Stimulated activated CD4-positive, alpha-beta T cell treated with anti-CD3 and anti-CD28 coated beads, Interleukin-2, amount 100 ng/mL, for 4 hours (primary cell): ENCODE measurements around the gene MYH10.

Source experiments
- DNase-seq: peaks from one replicate; pipeline ENCODE4 v3.0.0-alpha.2; 2020; ENCODE audit warnings: low read depth

MYH10 gene

GRCh38 chr17:8609910-8610309 lies 20.6 kb downstream of the MYH10 start:
- DNase-seq, result no peak

DNA sequence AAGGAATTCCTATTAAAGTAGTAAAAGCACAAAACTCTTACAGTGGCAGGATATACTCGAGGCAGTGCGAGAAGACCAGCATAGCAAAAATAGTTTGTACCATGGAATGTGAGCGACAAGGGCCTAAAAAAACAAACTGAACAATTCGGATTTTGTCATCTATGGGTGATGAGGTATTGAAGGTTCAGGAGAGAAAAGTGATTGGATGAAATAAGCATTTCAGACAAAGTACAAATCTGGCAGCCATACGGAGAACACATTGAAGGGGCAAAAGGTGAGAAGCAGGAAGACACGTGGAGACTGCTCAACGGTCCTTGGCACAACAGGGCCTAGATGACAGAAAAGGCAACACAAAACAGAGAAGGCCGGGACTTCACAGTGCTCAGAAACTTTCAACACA lies 22.5 kb downstream of the MYH10 start:
- no peak for DNase-seq

DNA sequence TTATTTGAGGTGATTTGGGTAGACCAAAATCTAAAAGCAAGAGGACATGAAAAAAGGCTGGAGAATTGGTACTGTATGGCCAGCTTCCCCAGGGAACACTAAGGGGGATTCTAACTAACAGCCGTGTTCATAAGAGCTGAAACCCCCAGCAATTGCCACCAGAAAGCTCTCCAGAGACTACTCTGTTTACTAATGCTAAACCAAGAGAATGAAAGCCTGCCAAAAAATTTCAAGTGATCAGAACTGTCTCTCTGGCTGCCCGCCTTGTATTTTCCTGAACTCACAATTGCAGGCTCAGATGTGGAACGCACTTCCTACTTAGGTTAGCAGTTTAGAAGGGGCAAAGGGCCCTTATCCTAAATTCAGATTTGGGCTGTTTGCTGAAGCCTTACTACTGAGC lies 24.1 kb downstream of the MYH10 start:
- no peak for DNase-seq

DNA sequence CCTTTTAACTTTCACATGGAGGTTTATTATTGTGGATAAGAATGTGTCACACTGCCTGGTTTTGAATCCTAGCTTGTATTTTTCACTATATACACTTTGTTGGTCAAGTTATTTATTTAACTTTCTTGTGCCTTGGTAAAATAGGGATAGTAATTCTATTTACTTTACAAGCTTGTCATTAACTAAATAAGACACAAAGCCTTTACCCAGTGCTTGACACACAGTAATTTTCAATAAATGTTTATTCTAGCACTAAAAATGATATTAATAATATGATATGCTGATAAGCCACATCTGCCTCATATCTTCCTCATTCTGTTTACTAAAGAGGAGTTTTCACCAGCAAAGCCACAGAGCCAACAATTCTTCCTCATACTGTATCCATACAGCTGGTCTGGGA lies 27.8 kb downstream of the MYH10 start:
- DNase-seq, result no peak

DNA sequence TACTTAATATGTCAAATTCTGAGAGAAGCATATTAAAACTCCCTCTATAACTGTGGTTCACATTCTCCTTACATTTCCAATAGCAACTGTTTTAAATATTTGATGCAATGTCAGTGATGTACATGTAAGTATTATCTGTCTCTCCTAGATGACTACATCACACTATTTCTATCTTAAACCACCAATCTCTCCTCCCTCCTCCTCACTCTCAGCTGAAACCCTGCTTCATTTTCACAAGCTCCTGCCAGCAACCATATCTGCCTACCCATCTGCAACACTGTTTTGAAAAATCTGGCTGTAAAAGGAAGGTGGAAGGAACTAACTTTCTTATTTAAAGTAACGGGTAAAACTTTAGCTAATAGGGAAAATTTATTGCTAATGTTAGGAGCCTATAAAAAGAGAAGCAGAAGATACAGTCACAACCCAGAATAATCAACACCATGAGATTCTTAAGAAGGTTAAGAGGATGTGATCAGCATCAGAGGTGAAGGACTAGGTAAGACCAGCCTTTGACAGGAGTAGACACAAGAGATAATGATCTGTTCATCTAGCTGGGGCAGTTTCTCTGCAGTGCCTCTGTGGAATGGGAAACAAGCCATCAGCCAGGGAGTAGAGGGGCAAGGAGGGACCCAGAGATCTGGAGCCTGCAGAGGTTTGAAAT lies 31.0 kb downstream of the MYH10 start:
- DNase-seq, result no peak

- DNase-seq, result no peak
These were observed 31.6 kb downstream of the MYH10 start for GRCh38 chr17:8598913-8599312.

- DNase-seq, result no peak
These were observed 36.7 kb downstream of the MYH10 start for GRCh38 chr17:8593830-8594229.

GRCh38 chr17:8593276-8593675 lies 37.2 kb downstream of the MYH10 start:
- no peak for DNase-seq

DNA sequence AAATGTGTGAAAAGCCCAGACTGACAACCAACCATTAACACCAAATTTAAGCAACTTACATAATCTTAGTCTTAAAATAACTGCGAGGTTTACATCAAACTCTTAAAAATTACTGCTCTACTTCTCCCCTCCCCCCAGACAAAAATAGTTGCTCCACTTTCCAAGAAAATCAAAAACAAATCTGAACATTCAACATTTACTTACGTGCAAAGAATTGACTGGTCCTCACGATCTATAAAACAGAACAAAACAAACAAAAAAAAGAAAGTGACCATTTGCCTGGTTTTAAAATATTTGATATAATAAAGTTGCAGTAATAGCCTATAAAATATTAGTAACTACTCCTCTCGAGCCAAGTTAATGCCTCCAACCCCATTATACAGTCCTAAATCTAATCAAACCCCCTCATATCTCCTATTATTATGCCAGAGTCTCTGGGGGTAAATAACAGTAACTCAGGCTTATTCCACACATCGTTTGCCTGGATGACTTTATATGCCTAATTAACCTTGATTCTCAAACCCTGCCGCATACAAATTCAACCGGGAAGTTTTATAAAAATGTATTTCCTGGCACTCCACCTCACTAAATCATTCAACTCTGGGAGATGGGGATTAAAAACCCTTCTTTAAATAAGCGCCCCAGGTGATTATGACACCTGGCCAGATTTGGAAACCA lies 41.5 kb downstream of the MYH10 start:
- no peak for DNase-seq

DNA sequence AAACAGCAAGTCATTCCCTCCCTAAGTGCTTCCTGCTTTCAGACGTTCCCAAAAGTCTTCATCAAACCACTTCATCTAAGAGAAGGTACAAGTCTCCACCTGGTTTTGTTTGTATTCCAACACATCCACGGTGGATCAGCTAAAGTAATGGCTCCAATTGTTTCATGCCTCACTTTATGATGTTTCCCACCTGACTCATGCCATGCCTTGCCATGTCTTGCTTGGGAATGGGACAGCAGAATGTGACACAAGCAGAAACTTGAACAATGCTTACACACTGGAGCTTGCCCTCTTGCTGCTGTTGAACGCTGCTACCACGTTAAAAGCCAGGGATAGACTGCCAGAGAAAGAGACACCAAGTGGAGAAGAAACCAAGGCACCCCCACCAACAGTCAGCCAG lies 43.8 kb downstream of the MYH10 start:
- no peak for DNase-seq

DNA sequence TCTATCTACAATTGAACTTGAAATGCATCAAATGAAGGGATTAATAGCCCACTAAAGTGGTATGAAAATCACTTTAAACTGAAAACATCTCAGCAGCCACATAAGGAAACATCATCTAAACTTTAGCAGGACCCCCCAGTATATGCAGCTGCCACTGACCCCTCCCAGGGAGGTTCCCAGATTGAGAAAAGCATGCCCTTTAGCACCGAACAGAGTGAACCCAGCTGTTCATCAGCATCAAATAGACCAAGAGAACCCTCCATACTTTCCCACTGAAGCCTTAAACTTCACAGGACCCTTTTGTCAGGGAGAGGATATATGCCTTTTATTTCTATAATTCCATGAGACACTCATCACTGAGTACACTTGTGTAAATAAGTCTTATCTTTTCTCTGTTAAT lies 44.6 kb downstream of the MYH10 start:
- no peak for DNase-seq

DNA sequence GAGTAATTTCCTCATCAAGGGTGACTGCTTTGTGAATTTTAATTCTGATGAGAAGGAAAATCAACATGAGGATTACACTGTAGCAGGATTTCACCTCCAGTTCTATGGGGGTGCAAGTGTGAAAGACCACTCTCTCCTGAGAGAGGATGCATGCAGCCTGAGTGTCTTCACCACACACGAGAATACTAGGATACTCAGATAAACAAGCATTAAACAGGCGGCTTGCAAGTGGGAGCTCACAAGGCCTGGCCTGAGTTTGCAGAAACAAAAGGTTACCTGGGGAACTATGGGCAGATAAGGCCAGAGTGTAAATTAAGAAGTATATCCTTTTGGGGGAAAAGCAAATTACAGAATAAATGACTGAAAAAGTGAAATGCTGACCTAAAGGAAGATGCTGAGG lies 46.6 kb downstream of the MYH10 start:
- no peak for DNase-seq

GRCh38 chr17:8580952-8581658 lies 49.4 kb downstream of the MYH10 start:
- no peak for DNase-seq

DNA sequence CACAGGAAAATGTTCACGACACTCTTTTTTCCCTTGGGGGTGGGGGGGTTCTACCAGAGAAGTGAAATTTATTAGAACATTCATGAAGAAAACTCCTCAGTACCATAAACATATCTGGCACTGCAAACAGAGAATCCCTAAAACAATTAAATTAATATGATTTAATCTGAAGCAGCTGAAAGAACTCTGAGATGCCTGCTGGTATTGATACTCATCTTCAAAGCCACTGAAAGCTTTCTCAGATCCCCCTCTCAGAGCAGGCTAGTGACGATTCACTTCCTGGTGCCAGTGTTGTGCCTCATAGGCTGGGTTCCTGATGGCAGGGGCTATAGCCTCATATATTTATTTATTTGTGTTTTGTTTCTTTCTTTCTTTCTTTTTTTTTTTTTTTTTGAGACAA lies 52.7 kb downstream of the MYH10 start:
- no peak for DNase-seq

DNA sequence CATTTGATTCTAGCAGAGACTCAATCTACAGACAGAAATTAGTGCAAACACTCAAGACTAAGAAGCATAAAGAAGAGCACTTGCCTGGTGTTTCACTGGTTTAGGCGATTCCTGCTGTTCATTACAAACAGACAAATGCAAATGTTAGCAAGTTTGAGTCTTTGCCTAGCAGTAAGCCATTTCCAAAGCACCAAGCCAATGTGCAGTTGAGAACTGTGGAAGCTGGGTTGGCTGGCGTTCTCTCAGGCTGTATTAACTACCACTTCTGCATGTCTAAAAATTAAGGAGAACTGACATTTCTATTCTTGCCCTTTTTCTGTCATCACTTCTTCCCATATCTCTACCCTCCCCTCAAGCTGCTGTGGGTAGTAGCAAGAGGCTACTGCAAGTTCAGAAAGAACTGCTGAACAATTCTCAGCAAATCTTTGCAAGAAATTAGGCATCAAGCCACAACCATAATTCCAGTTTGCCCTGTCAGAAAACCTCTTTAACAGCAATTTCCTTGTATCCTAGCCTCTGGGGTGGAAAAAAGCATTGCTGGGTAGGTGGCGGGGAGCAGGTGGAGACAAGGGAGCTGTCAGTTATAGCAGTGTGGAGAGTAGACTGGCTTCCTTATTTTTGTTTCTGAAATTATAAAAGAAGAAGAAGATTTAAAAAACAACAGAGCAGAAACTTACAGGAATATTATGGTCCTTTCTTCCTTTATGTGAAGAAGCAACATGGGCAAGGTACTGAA lies 53.8 kb downstream of the MYH10 start:
- no peak for DNase-seq

DNA sequence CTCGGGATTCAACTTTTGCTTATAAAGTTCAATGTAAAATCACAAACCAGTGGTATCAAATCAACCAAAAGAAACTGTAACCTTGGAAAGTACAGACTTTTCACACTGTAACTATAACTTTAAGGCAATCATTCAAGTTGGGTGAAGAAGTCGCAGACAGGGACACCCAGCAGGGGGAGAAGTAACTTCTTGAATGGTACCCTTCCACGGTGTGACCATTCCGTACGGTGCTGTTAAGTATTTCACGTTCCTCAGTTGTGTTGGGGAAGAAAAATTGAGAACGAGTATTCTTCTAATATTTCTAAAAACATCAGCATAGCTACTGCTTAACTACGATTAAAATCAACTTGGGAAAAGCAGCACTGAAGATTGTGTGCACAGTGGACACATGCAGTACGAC lies 55.8 kb downstream of the MYH10 start:
- no peak for DNase-seq

DNA sequence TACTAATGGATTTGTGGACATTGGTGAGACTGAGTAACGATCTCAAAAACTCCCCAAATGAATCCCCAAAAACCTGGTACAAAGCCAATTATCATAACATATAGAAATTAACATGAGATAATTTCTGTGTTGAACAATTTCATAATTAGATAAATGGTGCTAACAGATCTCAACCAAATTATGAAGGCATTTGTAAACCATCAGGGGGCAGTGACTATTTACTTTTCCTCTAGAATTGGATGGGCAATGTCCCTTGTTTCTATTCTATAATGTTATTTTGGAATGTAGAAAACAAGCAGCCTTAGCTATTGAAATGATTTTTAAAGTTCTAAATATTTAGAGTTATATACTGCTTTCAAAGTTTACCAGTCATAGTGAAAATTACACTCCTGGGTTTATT lies 57.8 kb downstream of the MYH10 start:
- no peak for DNase-seq

DNA sequence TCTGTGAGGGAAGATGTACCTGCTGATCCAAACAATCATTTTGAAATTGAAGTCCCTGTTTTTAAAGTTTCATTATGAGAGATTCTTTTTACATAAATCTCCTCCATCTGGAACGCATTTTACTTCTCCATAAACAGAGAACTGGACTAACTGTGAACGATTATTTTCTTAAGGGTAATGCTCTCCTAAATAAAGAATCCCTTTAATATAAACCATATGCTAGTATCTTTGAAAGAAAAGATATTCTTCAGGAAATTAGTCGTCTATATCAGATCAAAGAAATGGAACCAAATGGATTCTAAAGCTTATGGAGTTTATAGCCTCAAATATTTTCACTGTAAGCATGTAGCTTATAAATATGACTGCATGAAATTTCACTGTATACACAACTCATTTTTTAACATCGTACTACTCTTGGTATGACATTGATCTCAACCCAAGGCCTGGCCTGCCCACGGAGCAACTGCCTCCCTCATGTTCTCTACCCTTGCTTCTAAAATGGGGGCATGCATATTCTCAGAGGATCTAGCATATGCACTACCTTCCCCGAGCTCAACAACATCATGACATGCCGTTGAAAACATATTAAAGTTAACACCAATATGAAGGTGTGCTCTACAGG lies 66.4 kb downstream of the MYH10 start:
- no peak for DNase-seq

DNA sequence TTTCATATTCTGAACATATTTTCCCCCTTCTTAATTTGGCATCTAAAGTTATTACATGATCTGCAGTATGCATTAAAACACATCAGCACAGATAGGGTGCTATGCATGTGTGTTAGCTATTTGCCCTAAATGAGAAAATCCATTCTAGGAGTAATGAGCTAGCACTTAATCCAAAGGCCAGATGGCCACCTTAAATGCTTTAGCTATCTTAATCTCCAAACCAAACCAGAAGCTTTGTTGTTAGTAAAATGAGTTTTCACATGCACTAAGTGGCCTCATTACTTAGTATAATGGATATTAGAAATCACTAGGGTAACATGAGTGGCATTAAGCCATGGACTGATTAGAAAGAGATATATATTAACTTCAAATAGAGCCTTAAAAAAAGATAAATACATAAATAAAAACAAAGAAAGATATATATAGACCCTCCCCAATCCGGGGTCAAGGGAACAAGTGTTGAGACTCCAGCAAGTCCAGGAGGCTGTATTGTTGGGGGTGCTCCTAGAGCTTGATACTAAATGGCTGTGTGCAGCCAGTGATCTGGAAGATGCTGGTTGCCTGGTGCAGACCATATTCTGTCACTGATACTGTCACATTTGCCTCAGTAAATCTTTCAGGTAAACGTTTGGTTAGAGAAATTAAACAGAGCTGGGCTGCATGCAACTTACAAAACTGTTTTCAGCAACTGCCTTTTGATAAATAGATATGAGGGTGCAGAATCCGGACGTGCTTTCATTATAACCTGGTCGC lies 67.3 kb downstream of the MYH10 start:
- no peak for DNase-seq

DNA sequence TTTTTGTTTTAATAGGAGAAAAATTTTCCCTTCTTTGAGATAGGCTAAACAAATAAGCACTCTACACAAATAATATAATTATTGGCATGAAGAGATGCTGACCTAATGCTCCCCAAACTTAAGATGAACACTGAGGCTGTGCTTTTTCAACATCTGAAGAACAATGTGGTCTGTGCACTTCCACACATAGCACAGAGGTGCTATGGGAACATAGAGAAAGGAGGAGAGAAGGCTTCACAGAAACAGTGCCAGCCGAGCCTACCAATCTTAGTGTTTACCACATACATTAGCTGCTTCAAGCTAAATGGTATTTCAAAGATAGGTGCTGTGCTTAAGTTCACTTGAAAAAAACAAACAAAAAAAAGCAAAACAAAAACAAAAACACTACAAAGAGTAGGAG lies 72.4 kb downstream of the MYH10 start:
- DNase-seq, result no peak

GRCh38 chr17:8557176-8557806 lies 73.2 kb downstream of the MYH10 start:
- DNase-seq, result no peak
